GM12878 (cell line): Measurements from ENCODE around the gene PRDM12. TPM values are rescaled to one million over a fixed set of nuclear protein-coding genes. Genes with fewer than 3 reads are reported as not detected.

ENCODE experiments used
- ATAC-seq: fragments of 200-7000 bp; cut with Tn5 transposase; 3 replicates; pipeline ENCODE4 v1.9.1; 2020; ENCODE audit warnings: mild to moderate bottlenecking, moderate library complexity
- BruUV-seq: library from RNA; stranded (reverse); fragments of 400-500 nt; replicated peaks from 2 replicates; lab custom pipeline; 2021; lab: Mats Ljungman, UMichigan
- CTCF ChIA-PET: fragments of 300-600 bp; sonication (Branson Sonifier 250); formaldehyde crosslinking; extraction: SDS; loops from one replicate; lab custom pipeline; 2021; ENCODE audit warnings: inconsistent platforms; lab: Yijun Ruan, JAX
- POLR2A ChIA-PET: fragments of 350-600 bp; formaldehyde crosslinking; extraction: SDS; loops from one replicate; lab custom pipeline; 2021; ENCODE audit warnings: inconsistent platforms; lab: Charles Lee
- RAD21 ChIA-PET: fragments of 300-600 bp; sonication (Branson Sonifier 250); formaldehyde crosslinking; loops from one replicate; lab custom pipeline; 2023; ENCODE audit warnings: antibody characterized with exemption; ENCODE audit not compliant: unreplicated experiment; lab: Charles Lee
- SMC1A ChIA-PET: fragments of 300-600 bp; sonication (Branson Sonifier 250); formaldehyde crosslinking; loops from one replicate; lab custom pipeline; 2023; ENCODE audit not compliant: unreplicated experiment, uncharacterized antibody; lab: Charles Lee
- DNase-seq: peaks from one replicate; pipeline ENCODE4 v3.0.0-alpha.2; 2011; ENCODE audit warnings: low read depth, low spot score
- FAIRE-seq: peaks from 3 replicates; lab custom pipeline; 2011; peaks lifted over from hg19 to GRCh38; lab: Jason Lieb, UNC
- H2AFZ ChIP-seq: 2 replicates; pipeline ENCODE4 v1.6.0; 2011; ENCODE audit warnings: low read depth, low read length, control low read depth; ENCODE audit not compliant: control insufficient read depth
- H3K27ac ChIP-seq: 2 replicates; pipeline ENCODE4 v1.5.1; 2011; ENCODE audit warnings: control low read depth; ENCODE audit not compliant: control insufficient read depth, insufficient read depth
- H3K27me3 ChIP-seq, 2 experiments: replicated peaks in 1 of 2; 2 replicates each; pipeline versions ENCODE4 v1.6.0 to v1.6.1; 2011; ENCODE audit warnings: low read length in 1 of 2; ENCODE audit not compliant: control insufficient read depth in 2 of 2, insufficient read depth in 2 of 2
- H3K36me3 ChIP-seq, 2 experiments: 2 replicates each; pipeline ENCODE4 v1.5.1; 2011; ENCODE audit warnings: low read length in 1 of 2; ENCODE audit not compliant: control insufficient read depth in 2 of 2, insufficient read depth in 2 of 2
- H3K4me1 ChIP-seq: 2 replicates; pipeline ENCODE4 v1.6.1; 2011; ENCODE audit warnings: mild to moderate bottlenecking, low read length, moderate library complexity, mixed read lengths; ENCODE audit not compliant: control insufficient read depth, insufficient read depth
- H3K4me2 ChIP-seq: 2 replicates; pipeline ENCODE4 v1.6.0; 2011; ENCODE audit warnings: control low read depth; ENCODE audit not compliant: control insufficient read depth, insufficient read depth
- H3K4me3 ChIP-seq: fragments of 200-600 bp; sonication (generic); 2 replicates; pipeline ENCODE4 v1.5.1; 2016
- H3K79me2 ChIP-seq: 2 replicates; pipeline ENCODE4 v1.6.0; 2011; ENCODE audit warnings: low read length; ENCODE audit not compliant: control insufficient read depth, insufficient read depth
- H3K9ac ChIP-seq: 2 replicates; pipeline ENCODE4 v1.8.0; 2011; ENCODE audit warnings: low read length, control low read depth, mixed read lengths; ENCODE audit not compliant: control insufficient read depth, insufficient read depth
- H3K9me3 ChIP-seq: replicated peaks from 3 replicates; pipeline ENCODE4 v1.5.1; 2011; ENCODE audit warnings: mild to moderate bottlenecking, low read length; ENCODE audit not compliant: control insufficient read depth, insufficient read depth
- H4K20me1 ChIP-seq: 2 replicates; pipeline ENCODE4 v1.6.0; 2011; ENCODE audit not compliant: control insufficient read depth, insufficient read depth
- BCL11A ChIP-seq: IDR thresholded peaks from 2 replicates; pipeline ENCODE4 v1.6.1; 2011; ENCODE audit warnings: low read depth, low read length
- GABPA ChIP-seq: IDR thresholded peaks from 2 replicates; pipeline ENCODE4 v1.6.1; 2014; ENCODE audit warnings: antibody characterized with exemption, low read depth, mild to moderate bottlenecking, inconsistent platforms
- MYB ChIP-seq: fragments of 150-350 bp; IDR thresholded peaks from 2 replicates; pipeline ENCODE4 v1.6.1; 2014; ENCODE audit warnings: mild to moderate bottlenecking, low read depth, low read length, borderline replicate concordance
- RCOR1 ChIP-seq: conservative IDR thresholded peaks from 2 replicates; pipeline ENCODE4 v1.6.1; 2012; ENCODE audit warnings: low read depth, low read length, improper control_type of control experiment
- ZNF207 ChIP-seq: fragments of 450-650 bp; IDR thresholded peaks from 2 replicates; pipeline ENCODE4 v1.6.1; 2014; ENCODE audit warnings: antibody characterized with exemption, mild to moderate bottlenecking, borderline replicate concordance
- WGBS: methylation state at CpG from one replicate; pipeline ENCODE4 v1.1.6; 2016; ENCODE audit warnings: low lambda C conversion rate; ENCODE audit not compliant: insufficient replicate concordance, insufficient coverage; ENCODE audit errors: missing lambda C conversion rate; 5-methylcytosine and 5-hydroxymethylcytosine counted together
- in situ Hi-C: fragments of 300-500 bp; cut with MboI; formaldehyde crosslinking; loops from 9 replicates; pipeline ENCODE4 v1.14.3; 2018; ENCODE audit warnings: mixed read lengths
- intact Hi-C: fragments of 100-400 bp; cut with micrococcal nuclease; formaldehyde crosslinking; loops from one replicate; pipeline ENCODE4 v1.14.2; 2022; ENCODE audit not compliant: unreplicated experiment
- polyA plus RNA-seq, 11 experiments: library from polyadenylated mRNA; depleted of rRNA in 4 of 11; unstranded in 6 of 11; stranded (reverse) in 5 of 11; fragments of >200 nt; fragmentation: Nextera tagmentation in 4 of 11; fragmentation: Illumina TruSeq in 1 of 11; extraction: Ambion mirVana in 4 of 11; extraction: Trizol in 1 of 11; gene quantifications; 1 replicate in 1 of 11; 2 replicates in 10 of 11; pipeline versions ENCODE4 v1.2.1 to v1.2.3, GENCODE V29; 2011 to 2016; ENCODE audit warnings: inconsistent platforms in 2 of 11, missing spikeins in 2 of 11, low read depth in 1 of 11
- total RNA-seq, 4 experiments: library from RNA; depleted of rRNA in 3 of 4; stranded (reverse); fragments of >200 nt in 3 of 4; fragmentation: Illumina TruSeq in 1 of 4; extraction: Trizol in 1 of 4; gene quantifications; 2 replicates each; pipeline versions ENCODE4 v1.2.1 to v1.2.3, GENCODE V29; 2013 to 2021

The PRDM12 gene
- total and polyA plus RNA-seq, 10 of the 15 experiments (the other 5 are each of a cell fraction or from before 2014, with no cell fraction given) = not detected

GRCh38 chr9:130624154-130624553 is 40.2 kb upstream of the PRDM12 start:
- ChIA-PET POLR2A (no interaction called here), RAD21 (no interaction called here), SMC1A (interaction anchor here (1.4 kb wide), 1 partner anchor 12 kb away, joined by 4 read pairs; no protein-coding TSS in a partner anchor), CTCF (interaction anchor here (1.0 kb wide), 1 partner anchor 59 kb away, joined by 7 read pairs; no protein-coding TSS in a partner anchor)
- DNase-seq (no peak), FAIRE-seq (no peak), ATAC-seq (no peak)
- no peaks in the 10 kb centered on the region for H3K27me3 ChIP-seq
- H3K9ac ChIP-seq = no peak overlapping the region
- BruUV-seq = no TSS peak
- intact Hi-C loops (no loop called here), in situ Hi-C loops (no loop called here)
- no peak overlapping the region for H3K4me2 ChIP-seq
- H3K4me1 ChIP-seq = no peaks in the 10 kb centered on the region
- H4K20me1 ChIP-seq = no peaks in the 10 kb centered on the region
- no peaks in the 10 kb centered on the region for H3K79me2 ChIP-seq
- no peak for TF ChIP-seq GABPA
- no peak for TF ChIP-seq ZNF207
- no peak overlapping the region for H3K4me3 ChIP-seq
- H3K27ac ChIP-seq = no peak overlapping the region
- peaks cover 23 to 24% of the 10 kb centered on the region in 2 experiments for H3K36me3 ChIP-seq
- no peaks in the 10 kb centered on the region for H3K9me3 ChIP-seq
- H2AFZ ChIP-seq = no peak overlapping the region
- 87% methylated on average over 4 of the region's 4 CpGs for WGBS

- Histone ChIP-seq H3K27ac (no peak overlapping the region), H4K20me1 (no peaks in the 10 kb centered on the region), H3K79me2 (no peaks in the 10 kb centered on the region), H3K27me3 (no peaks in the 10 kb centered on the region), H2AFZ (no peak overlapping the region), H3K36me3 (peaks cover 7 to 34% of the 10 kb centered on the region in 2 experiments; a peak in 3 of 4 replicates), H3K9ac (no peak overlapping the region), H3K4me1 (no peaks in the 10 kb centered on the region), H3K4me3 (no peak overlapping the region)
- FAIRE-seq = no peak
- CTCF ChIA-PET = no interaction called here
- RAD21 ChIA-PET = no interaction called here
- no peak for ATAC-seq
- WGBS = 87% methylated on average over 21 of the region's 21 CpGs
- SMC1A ChIA-PET = no interaction called here
- intact Hi-C loops = no loop called here
- in situ Hi-C loops = no loop called here
- POLR2A ChIA-PET = no interaction called here
- no peak for DNase-seq
- no TSS peak for BruUV-seq
- TF ChIP-seq RCOR1 (no peak), BCL11A (no peak), MYB (no peak)
- TF ChIP-seq, all 136 proteins: peak for 0
- Histone ChIP-seq H3K4me2 (no peak overlapping the region), H3K9me3 (no peaks in the 10 kb centered on the region)
Measured at GRCh38 chr9:130626249-130626996, 38.0 kb upstream of the PRDM12 start.
